GM23338 (cell line): ENCODE measurements around the gene APAF1. TPM values are rescaled to one million over a fixed set of nuclear protein-coding genes. Genes with fewer than 3 reads are reported as not detected.

ENCODE experiments used
- ATAC-seq: fragments of 200-7000 bp; cut with Tn5 transposase; 3 replicates; pipeline ENCODE4 v1.9.1; 2020
- DNase-seq: peaks from one replicate; pipeline ENCODE4 v3.0.0-alpha.2; 2015; ENCODE audit warnings: low spot score
- H2AFZ ChIP-seq: fragments of 200-600 bp; sonication (generic); 2 replicates; pipeline ENCODE4 v1.8.0; 2016; ENCODE audit warnings: antibody characterized with exemption, mild to moderate bottlenecking, moderate library complexity
- H3F3A ChIP-seq: fragments of 200-600 bp; sonication (generic); replicated peaks from 2 replicates; pipeline ENCODE4 v1.8.0; 2017; ENCODE audit warnings: antibody characterized with exemption, mixed run types, low read depth
- H3K27ac ChIP-seq: fragments of 200-600 bp; sonication (generic); 2 replicates; pipeline ENCODE4 v1.6.1; 2016; ENCODE audit warnings: low read depth
- H3K27me3 ChIP-seq: fragments of 200-600 bp; sonication (generic); 2 replicates; pipeline ENCODE4 v1.8.0; 2016; ENCODE audit warnings: mild to moderate bottlenecking, mixed run types, moderate library complexity; ENCODE audit not compliant: insufficient read depth
- H3K36me3 ChIP-seq: fragments of 200-600 bp; sonication (generic); 2 replicates; pipeline ENCODE4 v1.8.0; 2016; ENCODE audit warnings: mild to moderate bottlenecking; ENCODE audit not compliant: insufficient read depth
- H3K4me1 ChIP-seq: fragments of 200-600 bp; sonication (generic); 2 replicates; pipeline ENCODE4 v1.8.0; 2016; ENCODE audit warnings: mild to moderate bottlenecking, moderate library complexity; ENCODE audit not compliant: insufficient read depth
- H3K4me2 ChIP-seq: fragments of 200-600 bp; sonication (generic); 2 replicates; pipeline ENCODE4 v1.7.1; 2017; ENCODE audit warnings: mixed run types
- H3K4me3 ChIP-seq: fragments of 200-600 bp; sonication (generic); 2 replicates; pipeline ENCODE4 v1.6.1; 2016; ENCODE audit warnings: mixed run types
- H3K79me2 ChIP-seq: fragments of 200-600 bp; sonication (generic); replicated peaks from 2 replicates; pipeline ENCODE4 v1.8.0; 2017; ENCODE audit warnings: mild to moderate bottlenecking; ENCODE audit not compliant: insufficient read depth
- H3K9me2 ChIP-seq: fragments of 200-600 bp; sonication (generic); 2 replicates; pipeline ENCODE4 v1.8.0; 2017; ENCODE audit not compliant: insufficient read depth
- H4K20me1 ChIP-seq: fragments of 200-600 bp; sonication (generic); replicated peaks from 2 replicates; pipeline ENCODE4 v1.8.0; 2017; ENCODE audit warnings: mild to moderate bottlenecking; ENCODE audit not compliant: insufficient read depth
- H3K27ac Mint-ChIP-seq: 2 replicates; pipeline ENCODE4 v1.8.0; 2020; ENCODE audit warnings: inconsistent platforms, mild to moderate bottlenecking, moderate library complexity, mixed read lengths
- H3K27me3 Mint-ChIP-seq: 3 replicates; pipeline ENCODE4 v1.8.0; 2022; ENCODE audit warnings: low read depth, mild to moderate bottlenecking, moderate library complexity, mixed read lengths, inconsistent platforms; ENCODE audit not compliant: insufficient read depth, poor library complexity
- H3K36me3 Mint-ChIP-seq: 3 replicates; pipeline ENCODE4 v1.8.0; 2021; ENCODE audit warnings: low read depth, mild to moderate bottlenecking, inconsistent platforms, moderate library complexity, mixed read lengths
- H3K4me1 Mint-ChIP-seq: 3 replicates; pipeline ENCODE4 v1.8.0; 2020; ENCODE audit warnings: mild to moderate bottlenecking, inconsistent platforms, mixed read lengths
- H3K4me3 Mint-ChIP-seq: 3 replicates; pipeline ENCODE4 v1.8.0; 2021; ENCODE audit warnings: moderate library complexity, mild to moderate bottlenecking, inconsistent platforms, mixed read lengths
- H3K9me3 Mint-ChIP-seq: 3 replicates; pipeline ENCODE4 v1.8.0; 2020; ENCODE audit warnings: moderate library complexity, mild to moderate bottlenecking, inconsistent platforms, mixed read lengths
- CTCF ChIP-seq, 2 experiments: fragments of 200-600 bp in 1 of 2; sonication (generic) in 1 of 2; conservative IDR thresholded peaks; 2 replicates each; pipeline versions ENCODE4 v1.5.1 to v1.6.1; 2016 to 2017; ENCODE audit warnings: antibody characterized with exemption in 2 of 2, low read depth in 2 of 2, mild to moderate bottlenecking in 2 of 2, moderate library complexity in 1 of 2
- EZH2 ChIP-seq: fragments of 200-600 bp; sonication (generic); IDR thresholded peaks from one replicate; pipeline ENCODE4 v1.8.0; 2017; ENCODE audit warnings: antibody characterized with exemption, mild to moderate bottlenecking, low read depth; ENCODE audit not compliant: unreplicated experiment
- JUNB ChIP-seq: IDR thresholded peaks from one replicate; pipeline ENCODE4 v1.6.1; 2016; ENCODE audit warnings: antibody characterized with exemption; ENCODE audit not compliant: unreplicated experiment
- REST ChIP-seq: IDR thresholded peaks from one replicate; pipeline ENCODE4 v1.6.1; 2018; ENCODE audit warnings: antibody characterized with exemption; ENCODE audit not compliant: unreplicated experiment
- STAT1 ChIP-seq: IDR thresholded peaks from one replicate; pipeline ENCODE4 v1.6.1; 2016; ENCODE audit warnings: antibody characterized with exemption; ENCODE audit not compliant: unreplicated experiment
- ZNF331 ChIP-seq: fragments of 250-450 bp; sonication (Bioruptor Pico); IDR thresholded peaks from 2 replicates; pipeline ENCODE4 v1.5.0; 2020; ENCODE audit warnings: low read depth, mild to moderate bottlenecking, moderate library complexity
- polyA plus RNA-seq: library from polyadenylated mRNA; unstranded; fragments of >200 nt; fragmentation: Nextera tagmentation; extraction: Ambion mirVana; gene quantifications from 2 replicates; pipeline ENCODE4 v1.2.1, GENCODE V29; 2016
- total RNA-seq: library from RNA; depleted of rRNA; stranded (reverse); fragments of >200 nt; shearing (Covaris generic); gene quantifications from 2 replicates; pipeline ENCODE4 v1.2.3, GENCODE V29; 2014
- TF ChIP-seq, protein P1 (sequence below): IDR thresholded peaks from 2 replicates; pipeline ENCODE4 v1.6.1; 2016; ENCODE audit warnings: antibody characterized with exemption
- TF ChIP-seq, protein P2 (sequence below): fragments of 250-450 bp; sonication (Bioruptor Pico); IDR thresholded peaks from 2 replicates; pipeline ENCODE4 v1.5.0; 2020; ENCODE audit warnings: mild to moderate bottlenecking, moderate library complexity

Gene APAF1
- total and polyA plus RNA-seq, 2 experiments from 2014 or later: 12.0 to 31.2 TPM

DNA sequence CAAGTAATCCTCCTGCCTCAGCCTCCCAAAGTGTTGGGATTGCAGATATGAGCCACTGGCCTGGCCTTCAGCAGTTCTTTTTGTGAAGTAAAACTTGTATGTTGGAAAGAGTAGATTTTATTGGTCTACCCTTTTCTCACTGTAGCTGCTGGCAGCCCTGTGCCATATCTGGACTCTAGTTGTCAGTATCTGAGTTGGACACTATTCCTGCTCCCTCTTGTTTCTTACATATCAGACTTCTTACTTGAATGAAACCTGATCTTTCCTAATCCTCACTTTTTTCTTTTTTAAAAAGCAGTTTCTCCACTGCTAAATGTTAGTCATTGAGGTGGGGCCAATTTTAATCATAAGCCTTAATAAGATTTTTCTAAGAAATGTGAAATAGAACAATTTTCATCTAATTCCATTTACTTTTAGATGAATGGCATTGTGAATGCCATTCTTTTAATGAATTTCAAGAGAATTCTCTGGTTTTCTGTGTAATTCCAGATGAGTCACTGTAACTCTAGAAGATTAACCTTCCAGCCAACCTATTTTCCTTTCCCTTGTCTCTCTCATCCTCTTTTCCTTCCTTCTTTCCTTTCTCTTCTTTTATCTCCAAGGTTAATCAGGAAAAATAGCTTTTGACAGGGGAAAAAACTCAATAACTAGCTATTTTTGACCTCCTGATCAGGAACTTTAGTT lies 88.7 kb downstream of the APAF1 start:
- TF ChIP-seq EZH2 (no peak), REST (no peak), CTCF (conservative IDR thresholded peaks at IDR 0.05; ENCODE audit: low read depth in 2 of 2) (no peak), JUNB (no peak), ZNF331 (no peak), STAT1 (no peak)
- TF ChIP-seq, protein P1, sequence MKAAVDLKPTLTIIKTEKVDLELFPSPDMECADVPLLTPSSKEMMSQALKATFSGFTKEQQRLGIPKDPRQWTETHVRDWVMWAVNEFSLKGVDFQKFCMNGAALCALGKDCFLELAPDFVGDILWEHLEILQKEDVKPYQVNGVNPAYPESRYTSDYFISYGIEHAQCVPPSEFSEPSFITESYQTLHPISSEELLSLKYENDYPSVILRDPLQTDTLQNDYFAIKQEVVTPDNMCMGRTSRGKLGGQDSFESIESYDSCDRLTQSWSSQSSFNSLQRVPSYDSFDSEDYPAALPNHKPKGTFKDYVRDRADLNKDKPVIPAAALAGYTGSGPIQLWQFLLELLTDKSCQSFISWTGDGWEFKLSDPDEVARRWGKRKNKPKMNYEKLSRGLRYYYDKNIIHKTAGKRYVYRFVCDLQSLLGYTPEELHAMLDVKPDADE: no peak
- TF ChIP-seq, protein P2, sequence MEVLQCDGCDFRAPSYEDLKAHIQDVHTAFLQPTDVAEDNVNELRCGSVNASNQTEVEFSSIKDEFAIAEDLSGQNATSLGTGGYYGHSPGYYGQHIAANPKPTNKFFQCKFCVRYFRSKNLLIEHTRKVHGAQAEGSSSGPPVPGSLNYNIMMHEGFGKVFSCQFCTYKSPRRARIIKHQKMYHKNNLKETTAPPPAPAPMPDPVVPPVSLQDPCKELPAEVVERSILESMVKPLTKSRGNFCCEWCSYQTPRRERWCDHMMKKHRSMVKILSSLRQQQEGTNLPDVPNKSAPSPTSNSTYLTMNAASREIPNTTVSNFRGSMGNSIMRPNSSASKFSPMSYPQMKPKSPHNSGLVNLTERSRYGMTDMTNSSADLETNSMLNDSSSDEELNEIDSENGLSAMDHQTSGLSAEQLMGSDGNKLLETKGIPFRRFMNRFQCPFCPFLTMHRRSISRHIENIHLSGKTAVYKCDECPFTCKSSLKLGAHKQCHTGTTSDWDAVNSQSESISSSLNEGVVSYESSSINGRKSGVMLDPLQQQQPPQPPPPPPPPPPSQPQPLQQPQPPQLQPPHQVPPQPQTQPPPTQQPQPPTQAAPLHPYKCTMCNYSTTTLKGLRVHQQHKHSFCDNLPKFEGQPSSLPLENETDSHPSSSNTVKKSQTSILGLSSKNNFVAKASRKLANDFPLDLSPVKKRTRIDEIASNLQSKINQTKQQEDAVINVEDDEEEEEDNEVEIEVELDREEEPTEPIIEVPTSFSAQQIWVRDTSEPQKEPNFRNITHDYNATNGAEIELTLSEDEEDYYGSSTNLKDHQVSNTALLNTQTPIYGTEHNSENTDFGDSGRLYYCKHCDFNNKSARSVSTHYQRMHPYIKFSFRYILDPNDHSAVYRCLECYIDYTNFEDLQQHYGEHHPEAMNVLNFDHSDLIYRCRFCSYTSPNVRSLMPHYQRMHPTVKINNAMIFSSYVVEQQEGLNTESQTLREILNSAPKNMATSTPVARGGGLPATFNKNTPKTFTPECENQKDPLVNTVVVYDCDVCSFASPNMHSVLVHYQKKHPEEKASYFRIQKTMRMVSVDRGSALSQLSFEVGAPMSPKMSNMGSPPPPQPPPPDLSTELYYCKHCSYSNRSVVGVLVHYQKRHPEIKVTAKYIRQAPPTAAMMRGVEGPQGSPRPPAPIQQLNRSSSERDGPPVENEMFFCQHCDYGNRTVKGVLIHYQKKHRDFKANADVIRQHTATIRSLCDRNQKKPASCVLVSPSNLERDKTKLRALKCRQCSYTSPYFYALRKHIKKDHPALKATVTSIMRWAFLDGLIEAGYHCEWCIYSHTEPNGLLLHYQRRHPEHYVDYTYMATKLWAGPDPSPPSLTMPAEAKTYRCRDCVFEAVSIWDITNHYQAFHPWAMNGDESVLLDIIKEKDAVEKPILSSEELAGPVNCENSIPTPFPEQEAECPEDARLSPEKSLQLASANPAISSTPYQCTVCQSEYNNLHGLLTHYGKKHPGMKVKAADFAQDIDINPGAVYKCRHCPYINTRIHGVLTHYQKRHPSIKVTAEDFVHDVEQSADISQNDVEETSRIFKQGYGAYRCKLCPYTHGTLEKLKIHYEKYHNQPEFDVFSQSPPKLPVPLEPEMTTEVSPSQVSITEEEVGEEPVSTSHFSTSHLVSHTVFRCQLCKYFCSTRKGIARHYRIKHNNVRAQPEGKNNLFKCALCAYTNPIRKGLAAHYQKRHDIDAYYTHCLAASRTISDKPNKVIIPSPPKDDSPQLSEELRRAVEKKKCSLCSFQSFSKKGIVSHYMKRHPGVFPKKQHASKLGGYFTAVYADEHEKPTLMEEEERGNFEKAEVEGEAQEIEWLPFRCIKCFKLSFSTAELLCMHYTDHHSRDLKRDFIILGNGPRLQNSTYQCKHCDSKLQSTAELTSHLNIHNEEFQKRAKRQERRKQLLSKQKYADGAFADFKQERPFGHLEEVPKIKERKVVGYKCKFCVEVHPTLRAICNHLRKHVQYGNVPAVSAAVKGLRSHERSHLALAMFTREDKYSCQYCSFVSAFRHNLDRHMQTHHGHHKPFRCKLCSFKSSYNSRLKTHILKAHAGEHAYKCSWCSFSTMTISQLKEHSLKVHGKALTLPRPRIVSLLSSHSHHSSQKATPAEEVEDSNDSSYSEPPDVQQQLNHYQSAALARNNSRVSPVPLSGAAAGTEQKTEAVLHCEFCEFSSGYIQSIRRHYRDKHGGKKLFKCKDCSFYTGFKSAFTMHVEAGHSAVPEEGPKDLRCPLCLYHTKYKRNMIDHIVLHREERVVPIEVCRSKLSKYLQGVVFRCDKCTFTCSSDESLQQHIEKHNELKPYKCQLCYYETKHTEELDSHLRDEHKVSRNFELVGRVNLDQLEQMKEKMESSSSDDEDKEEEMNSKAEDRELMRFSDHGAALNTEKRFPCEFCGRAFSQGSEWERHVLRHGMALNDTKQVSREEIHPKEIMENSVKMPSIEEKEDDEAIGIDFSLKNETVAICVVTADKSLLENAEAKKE (CRISPR knock-in tag): no peak
- Mint-ChIP-seq H3K36me3 (no peaks in the 10 kb centered on the region), H3K9me3 (no peaks in the 10 kb centered on the region), H3K4me1 (peaks cover 4% of the 10 kb centered on the region), H3K27me3 (no peaks in the 10 kb centered on the region), H3K4me3 (no peak overlapping the region), H3K27ac (no peak overlapping the region)
- Histone ChIP-seq H4K20me1 (no peaks in the 10 kb centered on the region), H3K27ac (no peak overlapping the region), H3K4me3 (no peak overlapping the region), H3K79me2 (no peaks in the 10 kb centered on the region), H3K27me3 (no peaks in the 10 kb centered on the region), H3K4me1 (no peaks in the 10 kb centered on the region), H3F3A (no peaks in the 10 kb centered on the region), H3K9me2 (no peaks in the 10 kb centered on the region), H3K4me2 (no peak overlapping the region), H2AFZ (no peak overlapping the region), H3K36me3 (no peaks in the 10 kb centered on the region)
- no peak for ATAC-seq
- DNase-seq: no peak
